ENCODE data around the gene GPR55.

DNA sequence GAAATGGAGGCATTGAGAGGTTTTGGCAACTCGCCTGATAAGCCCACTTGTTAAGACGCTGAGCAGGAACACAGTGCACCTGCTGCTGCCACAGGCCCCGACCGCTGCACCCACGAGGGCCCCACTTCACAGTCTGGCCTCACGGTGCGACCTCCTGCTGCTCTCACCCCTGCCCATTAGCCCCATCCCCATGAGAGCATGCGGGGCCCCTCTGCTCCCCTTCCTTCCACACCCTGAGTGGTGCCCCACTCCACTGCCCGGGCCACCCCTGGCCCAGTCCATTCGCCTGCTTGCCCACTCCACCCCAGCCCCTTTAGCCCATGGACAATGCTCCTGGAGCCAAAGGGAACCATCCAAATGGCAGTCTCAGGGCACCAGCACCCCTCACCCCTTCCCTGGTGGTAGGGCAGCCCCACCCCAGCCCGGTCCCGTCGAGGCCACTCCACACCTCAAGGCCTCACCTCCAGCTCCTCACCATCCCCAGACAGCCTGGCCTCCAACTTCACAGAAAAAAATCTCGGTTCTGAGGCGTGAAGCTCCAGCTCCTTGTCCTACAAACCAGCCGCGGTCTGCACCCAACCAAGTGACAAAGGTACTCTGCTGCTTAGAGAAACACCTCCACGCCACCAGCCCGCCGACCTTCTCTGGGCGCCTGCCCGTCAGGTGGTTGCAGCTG, 6.7 kb upstream of the GPR55 start:
- TF ChIP-seq, protein P1, sequence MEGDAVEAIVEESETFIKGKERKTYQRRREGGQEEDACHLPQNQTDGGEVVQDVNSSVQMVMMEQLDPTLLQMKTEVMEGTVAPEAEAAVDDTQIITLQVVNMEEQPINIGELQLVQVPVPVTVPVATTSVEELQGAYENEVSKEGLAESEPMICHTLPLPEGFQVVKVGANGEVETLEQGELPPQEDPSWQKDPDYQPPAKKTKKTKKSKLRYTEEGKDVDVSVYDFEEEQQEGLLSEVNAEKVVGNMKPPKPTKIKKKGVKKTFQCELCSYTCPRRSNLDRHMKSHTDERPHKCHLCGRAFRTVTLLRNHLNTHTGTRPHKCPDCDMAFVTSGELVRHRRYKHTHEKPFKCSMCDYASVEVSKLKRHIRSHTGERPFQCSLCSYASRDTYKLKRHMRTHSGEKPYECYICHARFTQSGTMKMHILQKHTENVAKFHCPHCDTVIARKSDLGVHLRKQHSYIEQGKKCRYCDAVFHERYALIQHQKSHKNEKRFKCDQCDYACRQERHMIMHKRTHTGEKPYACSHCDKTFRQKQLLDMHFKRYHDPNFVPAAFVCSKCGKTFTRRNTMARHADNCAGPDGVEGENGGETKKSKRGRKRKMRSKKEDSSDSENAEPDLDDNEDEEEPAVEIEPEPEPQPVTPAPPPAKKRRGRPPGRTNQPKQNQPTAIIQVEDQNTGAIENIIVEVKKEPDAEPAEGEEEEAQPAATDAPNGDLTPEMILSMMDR (IDR thresholded peaks at IDR 0.05 in 2 of 3, conservative IDR thresholded peaks at IDR 0.05 in 1 of 3; ENCODE audit: borderline replicate concordance in 1 of 3, insufficient read depth in 1 of 3, low read depth in 2 of 3, low read length in 2 of 3): no peak
- no peak for TF ChIP-seq EZH2phosphoT487 (IDR thresholded peaks at IDR 0.05; ENCODE audit: borderline replicate concordance)
- TF ChIP-seq POLR2A (IDR thresholded peaks at IDR 0.05; ENCODE audit: borderline replicate concordance, extremely low read depth, insufficient read depth, insufficient read length): no peak
- TF ChIP-seq SP1 (IDR thresholded peaks at IDR 0.05; ENCODE audit: low read depth): no peak
- TF ChIP-seq EZH2 (IDR thresholded peaks at IDR 0.05): no peak
- no peak for TF ChIP-seq CEBPB (IDR thresholded peaks at IDR 0.05; ENCODE audit: low read depth)
- TF ChIP-seq ELF1 (IDR thresholded peaks at IDR 0.05; ENCODE audit: borderline replicate concordance, low read depth): no peak
- no peak for TF ChIP-seq JUND (IDR thresholded peaks at IDR 0.05)
- no peak for TF ChIP-seq POLR2AphosphoS5 (IDR thresholded peaks at IDR 0.05; ENCODE audit: low read depth, low read length)

All from HCT116 (cell line).